Activated CD4-positive, CD25-positive, alpha-beta regulatory T cell treated with anti-CD3 and anti-CD28 coated beads, Interleukin-2, amount 50 U/mL, for 72 hours (primary cell): ENCODE results near the gene TBC1D4.
A peak's percentile ranks its signal among the peaks of the same experiment; 100 is the strongest.
"Not testable (repeated sequence)": the region's sequence is repeated elsewhere in the genome, so short reads cannot be mapped to it uniquely, and the experiment has no call there.

Experiments used
- DNase-seq: peaks from one replicate; pipeline ENCODE4 v3.0.0; 2021

TBC1D4 gene

GRCh38 chr13:75312884-75313520 is 169.0 kb downstream of the TBC1D4 start:
- peak; percentile 45 for DNase-seq

GRCh38 chr13:75309981-75310580 is 171.9 kb downstream of the TBC1D4 start:
- DNase-seq, result no peak

GRCh38 chr13:75308222-75308621 is 173.7 kb downstream of the TBC1D4 start:
- DNase-seq, result no peak

- DNase-seq, result no peak
Measured at GRCh38 chr13:75307370-75307949, 174.5 kb downstream of the TBC1D4 start.

GRCh38 chr13:75306967-75307366 is 175.0 kb downstream of the TBC1D4 start:
- DNase-seq, result not testable (repeated sequence)

- DNase-seq, result no peak
Measured at GRCh38 chr13:75305059-75305458, 176.9 kb downstream of the TBC1D4 start.

GRCh38 chr13:75303263-75303662 is 178.7 kb downstream of the TBC1D4 start:
- no peak for DNase-seq

GRCh38 chr13:75302071-75302698 is 179.8 kb downstream of the TBC1D4 start:
- no peak for DNase-seq

- DNase-seq, result no peak
Measured at GRCh38 chr13:75299913-75300862, 181.8 kb downstream of the TBC1D4 start.

GRCh38 chr13:75299246-75299645 is 182.7 kb downstream of the TBC1D4 start:
- no peak for DNase-seq

GRCh38 chr13:75296641-75297040 is 185.3 kb downstream of the TBC1D4 start:
- no peak for DNase-seq

GRCh38 chr13:75295201-75295600 is 186.8 kb downstream of the TBC1D4 start:
- no peak for DNase-seq

GRCh38 chr13:75294110-75294509 is 187.9 kb downstream of the TBC1D4 start:
- DNase-seq, result no peak

GRCh38 chr13:75285310-75285709 is 196.7 kb downstream of the TBC1D4 start:
- DNase-seq, result no peak

- no peak for DNase-seq
Measured at GRCh38 chr13:75279834-75280369, 202.1 kb downstream of the TBC1D4 start.

- DNase-seq, result not testable (repeated sequence)
Measured at GRCh38 chr13:75273695-75274094, 208.3 kb downstream of the TBC1D4 start.

- no peak for DNase-seq
Measured at GRCh38 chr13:75271846-75272245, 210.1 kb downstream of the TBC1D4 start.

- DNase-seq, result not testable (repeated sequence)
Measured at GRCh38 chr13:75268481-75268880, 213.5 kb downstream of the TBC1D4 start.

- no peak for DNase-seq
Measured at GRCh38 chr13:75264611-75265010, 217.4 kb downstream of the TBC1D4 start.

- DNase-seq, result no peak
Measured at GRCh38 chr13:75263741-75264407, 218.1 kb downstream of the TBC1D4 start.

GRCh38 chr13:75258159-75258782 is 223.7 kb downstream of the TBC1D4 start:
- DNase-seq, result no peak
